NOMO-1 treated with DMSO at 0.1 percent for 48 hours (cell line): ENCODE measurements around the gene ZNF337.
"Not testable (repeated sequence)": the region's sequence is repeated elsewhere in the genome, so short reads cannot be mapped to it uniquely, and the experiment has no call there.

ENCODE experiments used
- DNase-seq: peaks from one replicate; lab custom pipeline; 2025; ENCODE audit not compliant: unreplicated experiment; lab: John Stamatoyannopoulos, UW

ZNF337 gene

GRCh38 chr20:25695532-25696370 is 902 bp downstream of the ZNF337 start:
- DNase-seq = no peak

- DNase-seq = no peak
Measured at GRCh38 chr20:25692499-25692898, 4.2 kb downstream of the ZNF337 start.

GRCh38 chr20:25690427-25690826 is 6.2 kb downstream of the ZNF337 start:
- no peak for DNase-seq

- no peak for DNase-seq
Measured at GRCh38 chr20:25686081-25687067, 10.3 kb downstream of the ZNF337 start.

GRCh38 chr20:25685276-25686080 is 11.2 kb downstream of the ZNF337 start:
- DNase-seq = no peak

- DNase-seq = not testable (repeated sequence)
Measured at GRCh38 chr20:25683826-25684225, 12.8 kb downstream of the ZNF337 start.

GRCh38 chr20:25683050-25683449 is 13.6 kb downstream of the ZNF337 start:
- no peak for DNase-seq

GRCh38 chr20:25676164-25676809 is 20.4 kb downstream of the ZNF337 start:
- no peak for DNase-seq

GRCh38 chr20:25675161-25675560 is 21.5 kb downstream of the ZNF337 start:
- DNase-seq = no peak

- peak; percentile 50 for DNase-seq
Measured at GRCh38 chr20:25672659-25673235, 23.9 kb downstream of the ZNF337 start.

- no peak for DNase-seq
Measured at GRCh38 chr20:25669826-25670422, 26.7 kb downstream of the ZNF337 start.

- no peak for DNase-seq
Measured at GRCh38 chr20:25668446-25668845, 28.2 kb downstream of the ZNF337 start.

- DNase-seq = no peak
Measured at GRCh38 chr20:25659999-25660398, 36.7 kb downstream of the ZNF337 start.

- no peak for DNase-seq
Measured at GRCh38 chr20:25654487-25654886, 42.2 kb downstream of the ZNF337 start.

- DNase-seq = not testable (repeated sequence)
Measured at GRCh38 chr20:25652866-25653265, 43.8 kb downstream of the ZNF337 start.

GRCh38 chr20:25644814-25645213 is 51.8 kb downstream of the ZNF337 start:
- DNase-seq = no peak

- DNase-seq = no peak
Measured at GRCh38 chr20:25643716-25644115, 52.9 kb downstream of the ZNF337 start.

- no peak for DNase-seq
Measured at GRCh38 chr20:25637247-25637646, 59.4 kb downstream of the ZNF337 start.

GRCh38 chr20:25632940-25633790 is 63.5 kb downstream of the ZNF337 start:
- no peak for DNase-seq
